Osteoblast (primary cell): ENCODE data around the gene IL32. TPM values are rescaled to one million over a fixed set of nuclear protein-coding genes. Genes with fewer than 3 reads are reported as not detected.
"Not testable (repeated sequence)": the region's sequence is repeated elsewhere in the genome, so short reads cannot be mapped to it uniquely, and the experiment has no call there.

ENCODE experiments used
- DNase-seq: peaks from one replicate; pipeline ENCODE4 v3.0.0; 2011; ENCODE audit warnings: low spot score, mixed read lengths; ENCODE audit not compliant: insufficient read length; ENCODE audit errors: missing footprints
- H2AFZ ChIP-seq: 2 replicates; pipeline ENCODE4 v1.6.0; 2011; ENCODE audit warnings: mild to moderate bottlenecking, low read length
- H3K27ac ChIP-seq: 2 replicates; pipeline ENCODE4 v1.5.1; 2011; ENCODE audit warnings: mild to moderate bottlenecking, low read depth, low read length, moderate library complexity
- H3K27me3 ChIP-seq: 2 replicates; pipeline ENCODE4 v1.6.0; 2012; ENCODE audit warnings: mild to moderate bottlenecking, control low read depth, inconsistent platforms, low read length, moderate library complexity; ENCODE audit not compliant: insufficient read depth
- H3K36me3 ChIP-seq: 2 replicates; pipeline ENCODE4 v1.5.1; 2011; ENCODE audit warnings: mild to moderate bottlenecking, low read length, control low read depth, moderate library complexity; ENCODE audit not compliant: insufficient read depth
- H3K4me1 ChIP-seq: 2 replicates; pipeline ENCODE4 v1.5.1; 2011; ENCODE audit warnings: mild to moderate bottlenecking, low read length, control low read depth, moderate library complexity; ENCODE audit not compliant: insufficient read depth
- H3K4me2 ChIP-seq: 2 replicates; pipeline ENCODE4 v1.6.0; 2011; ENCODE audit warnings: mild to moderate bottlenecking, low read length; ENCODE audit not compliant: insufficient read depth
- H3K4me3 ChIP-seq: fragments of 200-600 bp; sonication (generic); 3 replicates; pipeline ENCODE4 v1.5.1; 2012; ENCODE audit warnings: mild to moderate bottlenecking, low read length, inconsistent platforms; ENCODE audit not compliant: insufficient read depth
- H3K79me2 ChIP-seq: 2 replicates; pipeline ENCODE4 v1.6.0; 2012; ENCODE audit warnings: mild to moderate bottlenecking, low read length, control low read depth, inconsistent platforms; ENCODE audit not compliant: insufficient read depth
- H3K9me3 ChIP-seq: 2 replicates; pipeline ENCODE4 v1.5.1; 2011; ENCODE audit warnings: low read depth, low read length, control low read depth
- H4K20me1 ChIP-seq: 2 replicates; pipeline ENCODE4 v1.6.0; 2012; ENCODE audit warnings: mild to moderate bottlenecking, low read length, control low read depth; ENCODE audit not compliant: insufficient read depth
- CTCF ChIP-seq: IDR thresholded peaks from 2 replicates; pipeline ENCODE4 v1.5.1; 2011; ENCODE audit warnings: mild to moderate bottlenecking, low read depth, low read length, moderate library complexity; ENCODE audit errors: extremely low read depth
- total RNA-seq: library from RNA; depleted of rRNA; stranded (reverse); fragments of >200 nt; gene quantifications from 2 replicates; pipeline ENCODE4 v1.2.3, GENCODE V29; 2012

IL32 gene
- total RNA-seq, 1 donor, result 0.72 TPM

- H3K27me3 ChIP-seq, result peaks cover 30% of the 10 kb centered on the region
- no peaks in the 10 kb centered on the region for H3K36me3 ChIP-seq
- H3K27ac ChIP-seq, result no peak overlapping the region
- no peaks in the 10 kb centered on the region for H3K9me3 ChIP-seq
- H3K4me3 ChIP-seq, result no peak overlapping the region
- no peaks in the 10 kb centered on the region for H4K20me1 ChIP-seq
- no peak overlapping the region for H3K4me2 ChIP-seq
- H3K4me1 ChIP-seq, result no peaks in the 10 kb centered on the region
- no peaks in the 10 kb centered on the region for H3K79me2 ChIP-seq
- DNase-seq, result no peak
- H2AFZ ChIP-seq, result no peak overlapping the region
- TF ChIP-seq CTCF, result no peak
These were observed 9.6 kb downstream of the IL32 start for GRCh38 chr16:3074860-3075522.

DNA sequence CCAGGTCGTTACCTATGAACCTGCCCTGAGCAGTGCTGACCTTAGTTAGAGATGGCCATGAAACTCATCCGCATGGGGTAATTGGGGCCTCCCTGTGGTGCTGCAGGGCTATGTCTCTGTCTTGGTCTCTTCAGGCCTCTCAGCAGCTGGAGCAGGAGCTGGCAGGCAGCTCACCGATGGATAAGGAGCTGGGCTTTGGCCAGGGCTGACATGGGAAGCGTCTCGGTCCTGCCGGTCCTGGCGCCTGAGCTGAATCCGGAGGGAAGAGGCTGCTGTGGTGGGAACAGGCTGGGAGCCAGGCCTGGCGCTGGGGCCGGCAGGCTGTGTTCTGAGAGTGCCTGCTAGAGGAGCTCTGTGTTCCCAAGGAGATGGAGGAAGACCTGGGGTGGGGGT, 10.1 kb downstream of the IL32 start:
- no peak for TF ChIP-seq CTCF
- Histone ChIP-seq H2AFZ (no peak overlapping the region), H3K36me3 (no peaks in the 10 kb centered on the region), H3K4me1 (no peaks in the 10 kb centered on the region), H3K27ac (no peak overlapping the region), H3K79me2 (no peaks in the 10 kb centered on the region), H3K4me3 (no peak overlapping the region), H3K9me3 (no peaks in the 10 kb centered on the region), H4K20me1 (no peaks in the 10 kb centered on the region), H3K27me3 (peaks cover 31% of the 10 kb centered on the region), H3K4me2 (no peak overlapping the region)
- no peak for DNase-seq

GRCh38 chr16:3075946-3076345, 10.5 kb downstream of the IL32 start:
- DNase-seq, H3K4me3 ChIP-seq, H2AFZ ChIP-seq, H3K9me3 ChIP-seq, H3K79me2 ChIP-seq, H3K27ac ChIP-seq, H3K36me3 ChIP-seq, H3K4me1 ChIP-seq, H4K20me1 ChIP-seq, H3K4me2 ChIP-seq: not testable (repeated sequence)
- peaks cover 35% of the 10 kb centered on the region for H3K27me3 ChIP-seq

- DNase-seq, result no peak
- Histone ChIP-seq H2AFZ (no peak overlapping the region), H3K4me2 (no peak overlapping the region), H3K27me3 (peaks cover 38% of the 10 kb centered on the region), H3K27ac (no peak overlapping the region), H3K36me3 (no peaks in the 10 kb centered on the region), H3K4me3 (no peak overlapping the region), H3K9me3 (no peaks in the 10 kb centered on the region), H3K4me1 (no peaks in the 10 kb centered on the region), H4K20me1 (no peaks in the 10 kb centered on the region), H3K79me2 (no peaks in the 10 kb centered on the region)
- no peak for TF ChIP-seq CTCF
These were observed 11.1 kb downstream of the IL32 start for GRCh38 chr16:3076577-3076976.
